Fibroblast of mammary gland (primary cell): ENCODE measurements around the gene CARD9.

Experiments used
- DNase-seq: peaks from one replicate; pipeline ENCODE4 v3.0.0-alpha.2; 2010; ENCODE audit warnings: low read depth
- H3K4me3 ChIP-seq: 2 replicates; pipeline ENCODE4 v1.5.1; 2011; ENCODE audit warnings: low read depth, mild to moderate bottlenecking, low read length, moderate library complexity; ENCODE audit not compliant: control insufficient read depth
- TF ChIP-seq, protein P1 (sequence below): conservative IDR thresholded peaks from 2 replicates; pipeline ENCODE4 v1.5.1; 2011; ENCODE audit warnings: low read depth, low read length, inconsistent platforms; ENCODE audit not compliant: control insufficient read depth, insufficient read depth

Gene CARD9

GRCh38 chr9:136379891-136380290 lies 6.4 kb upstream of the CARD9 start:
- H3K4me3 ChIP-seq = no peak overlapping the region
- TF ChIP-seq, protein P1, sequence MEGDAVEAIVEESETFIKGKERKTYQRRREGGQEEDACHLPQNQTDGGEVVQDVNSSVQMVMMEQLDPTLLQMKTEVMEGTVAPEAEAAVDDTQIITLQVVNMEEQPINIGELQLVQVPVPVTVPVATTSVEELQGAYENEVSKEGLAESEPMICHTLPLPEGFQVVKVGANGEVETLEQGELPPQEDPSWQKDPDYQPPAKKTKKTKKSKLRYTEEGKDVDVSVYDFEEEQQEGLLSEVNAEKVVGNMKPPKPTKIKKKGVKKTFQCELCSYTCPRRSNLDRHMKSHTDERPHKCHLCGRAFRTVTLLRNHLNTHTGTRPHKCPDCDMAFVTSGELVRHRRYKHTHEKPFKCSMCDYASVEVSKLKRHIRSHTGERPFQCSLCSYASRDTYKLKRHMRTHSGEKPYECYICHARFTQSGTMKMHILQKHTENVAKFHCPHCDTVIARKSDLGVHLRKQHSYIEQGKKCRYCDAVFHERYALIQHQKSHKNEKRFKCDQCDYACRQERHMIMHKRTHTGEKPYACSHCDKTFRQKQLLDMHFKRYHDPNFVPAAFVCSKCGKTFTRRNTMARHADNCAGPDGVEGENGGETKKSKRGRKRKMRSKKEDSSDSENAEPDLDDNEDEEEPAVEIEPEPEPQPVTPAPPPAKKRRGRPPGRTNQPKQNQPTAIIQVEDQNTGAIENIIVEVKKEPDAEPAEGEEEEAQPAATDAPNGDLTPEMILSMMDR = no peak
- DNase-seq = no peak

DNA sequence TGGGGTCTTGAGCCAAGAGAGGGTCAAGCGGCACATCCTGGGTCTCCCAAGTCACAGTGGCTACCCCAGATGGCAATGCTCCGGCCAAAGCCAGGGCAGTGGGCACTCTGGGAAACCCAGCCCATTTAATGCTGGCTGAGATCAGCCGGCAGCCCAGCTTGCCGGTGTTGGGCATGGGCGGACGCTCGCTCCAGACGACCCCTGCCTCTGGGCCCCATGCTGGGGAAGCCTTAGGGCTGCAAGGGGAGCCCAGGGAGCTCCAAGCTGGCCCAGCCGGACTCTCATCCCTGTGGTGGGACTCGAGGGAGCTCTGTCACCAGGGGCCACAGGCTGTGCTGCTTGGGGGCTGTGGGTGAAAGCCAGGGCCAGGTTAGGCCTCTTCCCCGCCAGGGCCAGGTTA lies 5.9 kb upstream of the CARD9 start:
- TF ChIP-seq, protein P1 = no peak
- H3K4me3 ChIP-seq = no peak overlapping the region
- DNase-seq = no peak

GRCh38 chr9:136379003-136379287 lies 5.5 kb upstream of the CARD9 start:
- TF ChIP-seq, protein P1 = no peak
- DNase-seq = no peak
- H3K4me3 ChIP-seq = no peak overlapping the region

- TF ChIP-seq, protein P1 = no peak
- no peak overlapping the region for H3K4me3 ChIP-seq
- no peak for DNase-seq
Measured at GRCh38 chr9:136378170-136379002, 4.9 kb upstream of the CARD9 start.

- TF ChIP-seq, protein P1 = no peak
- no peak overlapping the region for H3K4me3 ChIP-seq
- no peak for DNase-seq
Measured at GRCh38 chr9:136377341-136378169, 4.1 kb upstream of the CARD9 start.

- TF ChIP-seq, protein P1 = no peak
- no peak overlapping the region for H3K4me3 ChIP-seq
- no peak for DNase-seq
Measured at GRCh38 chr9:136376457-136376856, 3.0 kb upstream of the CARD9 start.
